ENCODE results near the gene TMEM33.

DNA sequence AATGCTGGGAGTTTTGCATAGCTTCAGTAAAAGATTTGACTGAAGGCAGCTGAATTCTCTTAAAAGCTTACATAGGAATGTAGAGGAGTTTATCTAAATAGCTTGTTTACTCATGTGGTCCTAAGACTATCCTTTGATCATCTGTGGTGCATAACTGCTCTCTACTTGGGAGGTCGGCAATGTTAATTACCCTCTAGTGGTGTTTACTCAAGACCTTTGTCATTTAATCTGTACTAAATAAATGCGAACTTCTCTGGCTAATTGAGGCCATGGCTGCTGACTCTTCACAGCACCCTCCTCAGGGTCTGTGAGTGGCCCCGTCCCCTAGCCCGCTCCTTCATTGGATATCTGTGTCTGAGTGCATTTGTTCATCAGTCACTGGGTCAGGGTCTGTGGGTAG lies 13.8 kb upstream of the TMEM33 start:
- TF ChIP-seq RNF2 (IDR thresholded peaks at IDR 0.05; ENCODE audit: borderline replicate concordance, low read depth) (no peak), REST (IDR thresholded peaks at IDR 0.05) (no peak), CTCF (IDR thresholded peaks at IDR 0.05) (no peak), FOSL2 (IDR thresholded peaks at IDR 0.05) (no peak), FOSL2 (CRISPR knock-in tag; IDR thresholded peaks at IDR 0.05) (no peak), EP300 (IDR thresholded peaks at IDR 0.05) (no peak)
